GM19099 (cell line): ENCODE data around the gene PIK3CB.
A peak's percentile ranks its signal among the peaks of the same experiment; 100 is the strongest.

Source experiments
- POLR2A ChIP-seq: IDR thresholded peaks from 3 replicates; pipeline ENCODE4 v1.6.1; 2011; ENCODE audit warnings: low read depth; ENCODE audit not compliant: insufficient read length; ENCODE audit errors: extremely low read depth

The PIK3CB gene

DNA sequence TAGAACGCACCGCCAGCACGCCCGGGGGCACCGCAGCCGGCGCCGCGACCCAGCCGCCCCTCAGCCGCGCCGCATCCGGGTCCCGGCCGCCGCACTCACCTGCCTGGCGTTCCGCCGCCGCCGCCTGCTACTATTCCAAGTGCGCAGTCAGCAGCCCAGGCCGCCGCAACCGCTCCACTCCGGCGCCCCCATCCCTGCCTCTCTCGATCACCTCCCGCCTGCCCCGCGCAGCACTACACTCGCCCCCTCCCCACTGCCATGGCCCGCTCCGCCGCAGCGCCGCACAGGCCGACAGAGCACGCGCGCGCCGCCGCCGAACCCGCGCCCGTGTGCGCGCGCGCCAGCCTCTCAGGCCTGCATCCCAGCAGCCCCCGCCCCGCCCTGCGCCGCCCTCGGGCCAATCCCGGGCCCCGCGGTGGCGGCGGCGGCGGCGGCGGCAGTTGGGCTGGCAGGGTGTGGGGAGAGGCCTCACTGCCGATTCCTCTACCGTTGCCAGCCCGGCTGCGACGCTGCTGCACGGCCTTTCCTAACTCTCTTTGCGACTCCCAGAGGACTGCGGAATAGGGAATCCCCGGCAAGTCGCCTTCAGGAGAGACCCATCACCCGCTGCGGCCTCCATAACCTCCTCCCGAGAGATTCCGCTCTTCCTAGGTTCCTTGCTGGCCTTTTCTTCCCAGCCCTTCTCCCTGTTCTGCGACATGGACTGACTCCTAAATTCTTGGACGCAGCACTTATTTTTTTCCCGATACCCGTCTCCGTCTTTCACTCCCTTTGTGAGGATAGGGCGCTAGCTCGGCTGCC is at the start of gene PIK3CB:
PIK3CB (minus strand) TSS at position 333 of the 801 bp plus-strand sequence. CDS start 75,585 bp downstream, outside the sequence.
- TF ChIP-seq POLR2A, result peak; percentile 89

DNA sequence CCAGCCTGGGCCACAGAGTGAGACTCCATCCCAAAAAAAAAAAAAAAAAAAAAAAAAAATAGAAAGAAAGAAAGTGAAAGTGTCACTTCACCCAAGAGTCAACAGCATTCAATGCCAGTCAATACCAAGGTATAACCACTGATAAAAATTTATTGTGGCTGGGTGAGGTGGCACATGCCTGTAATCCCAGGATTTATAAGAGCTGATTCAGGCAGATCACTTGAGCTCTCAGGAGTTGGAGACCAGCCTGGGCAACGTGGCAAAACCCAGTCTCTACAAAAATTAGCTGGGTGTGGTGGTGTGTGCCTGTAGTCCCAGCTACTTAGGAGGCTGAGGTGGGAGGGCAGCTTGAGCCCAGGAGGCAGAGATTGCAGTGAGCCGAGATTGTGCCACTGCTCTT is 46.5 kb upstream of the PIK3CB start:
- no peak for TF ChIP-seq POLR2A

GRCh38 chr3:138879541-138880380 is 45.0 kb upstream of the PIK3CB start:
- TF ChIP-seq POLR2A, result no peak

DNA sequence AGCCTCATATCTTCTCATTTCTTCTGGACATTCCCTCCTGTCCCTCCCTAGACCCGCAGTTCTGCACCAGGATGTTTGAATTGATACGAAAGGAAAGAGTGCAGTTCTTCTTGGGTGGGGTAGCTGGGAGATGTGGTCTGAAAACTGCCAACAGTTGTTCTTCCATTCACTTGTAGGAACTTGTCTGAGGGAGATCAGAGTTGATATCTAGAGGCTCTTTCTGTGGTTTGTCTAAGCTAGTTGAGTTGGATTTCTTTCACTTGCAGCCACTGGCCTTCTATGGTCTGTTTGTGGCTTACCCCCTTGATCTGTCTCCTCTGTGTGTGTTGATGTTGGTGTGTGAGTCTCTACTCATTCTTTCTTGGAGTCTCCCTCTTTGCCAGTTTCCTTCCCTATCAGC is 42.5 kb upstream of the PIK3CB start:
- TF ChIP-seq POLR2A, result no peak

- TF ChIP-seq POLR2A, result no peak
Measured at GRCh38 chr3:138875754-138876664, 41.3 kb upstream of the PIK3CB start.

- TF ChIP-seq POLR2A, result no peak
Measured at GRCh38 chr3:138875096-138875753, 40.5 kb upstream of the PIK3CB start.

DNA sequence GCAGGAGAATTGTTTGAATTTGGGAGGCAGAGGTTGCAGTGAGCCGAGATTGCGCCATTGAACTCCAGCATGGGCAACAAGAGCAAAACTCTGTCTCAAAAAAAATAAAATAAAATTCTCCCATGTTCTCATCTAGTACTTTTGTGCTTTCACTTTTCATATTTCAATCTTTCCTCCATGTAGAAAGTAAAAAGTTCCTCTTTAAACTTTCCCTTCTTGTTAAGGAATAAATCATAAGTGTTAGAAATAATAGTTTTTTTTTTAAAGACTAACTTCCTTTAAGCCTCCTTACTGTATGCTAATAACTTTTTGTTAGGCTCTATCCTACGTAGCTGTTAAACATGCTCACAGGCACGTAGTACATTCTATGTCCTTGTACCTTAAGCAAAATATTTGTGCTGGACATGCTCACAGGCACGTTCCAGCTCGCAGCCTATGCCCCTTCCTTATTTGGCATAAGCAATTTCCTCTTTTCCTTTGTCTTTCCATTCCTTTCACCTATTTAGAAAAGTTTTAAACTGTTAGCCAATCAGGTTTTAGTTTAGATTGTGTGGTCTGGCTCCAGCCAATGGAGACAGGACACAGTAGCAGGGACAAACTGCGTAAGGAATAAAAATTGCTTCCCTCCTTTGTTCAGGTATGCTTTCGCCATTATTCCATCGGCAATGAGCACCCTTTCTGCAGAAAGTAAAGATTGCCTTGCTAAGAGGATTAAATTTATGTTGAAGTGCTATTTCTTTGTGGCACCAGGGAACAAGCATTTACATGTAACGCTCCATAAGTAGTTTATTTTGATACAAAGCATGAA is 38.9 kb upstream of the PIK3CB start:
- TF ChIP-seq POLR2A, result no peak

- no peak for TF ChIP-seq POLR2A
Measured at GRCh38 chr3:138872632-138873031, 37.9 kb upstream of the PIK3CB start.

DNA sequence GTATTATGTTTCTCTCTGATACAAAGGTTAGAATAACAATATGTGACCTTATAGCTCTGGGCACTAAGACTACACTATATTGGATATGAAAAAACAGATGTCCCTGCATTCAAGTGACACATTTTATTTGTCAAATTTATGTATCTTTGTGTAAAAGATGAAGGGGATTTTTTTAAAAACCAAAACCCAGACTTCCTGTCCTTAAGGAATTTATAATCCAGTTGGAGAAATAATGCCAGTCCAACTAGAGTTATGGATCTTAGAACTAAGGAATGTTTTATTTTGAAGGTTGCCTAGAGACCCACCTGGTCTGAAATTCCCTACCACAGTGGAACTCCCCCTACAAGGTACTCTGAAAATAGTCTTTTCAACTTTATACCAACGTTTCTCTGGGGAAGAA is 33.3 kb upstream of the PIK3CB start:
- no peak for TF ChIP-seq POLR2A

DNA sequence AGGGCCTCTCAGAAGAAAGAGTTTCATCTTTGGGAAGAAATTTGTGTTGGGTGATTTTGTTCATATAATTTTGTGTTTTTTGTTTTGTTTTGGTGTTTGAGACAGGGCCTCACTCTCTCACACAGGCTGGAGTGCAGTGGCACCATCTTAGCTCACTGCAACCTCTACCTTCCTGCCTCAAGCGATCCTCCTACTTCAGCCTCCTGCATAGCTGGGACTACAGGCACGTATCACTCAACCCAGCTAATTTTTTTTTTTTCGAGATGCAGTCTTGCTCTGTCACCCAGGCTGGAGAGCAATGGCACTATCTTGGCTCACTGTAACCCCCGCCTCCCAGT is 29.0 kb upstream of the PIK3CB start:
- TF ChIP-seq POLR2A, result no peak

- TF ChIP-seq POLR2A, result no peak
Measured at GRCh38 chr3:138862924-138863775, 28.4 kb upstream of the PIK3CB start.

DNA sequence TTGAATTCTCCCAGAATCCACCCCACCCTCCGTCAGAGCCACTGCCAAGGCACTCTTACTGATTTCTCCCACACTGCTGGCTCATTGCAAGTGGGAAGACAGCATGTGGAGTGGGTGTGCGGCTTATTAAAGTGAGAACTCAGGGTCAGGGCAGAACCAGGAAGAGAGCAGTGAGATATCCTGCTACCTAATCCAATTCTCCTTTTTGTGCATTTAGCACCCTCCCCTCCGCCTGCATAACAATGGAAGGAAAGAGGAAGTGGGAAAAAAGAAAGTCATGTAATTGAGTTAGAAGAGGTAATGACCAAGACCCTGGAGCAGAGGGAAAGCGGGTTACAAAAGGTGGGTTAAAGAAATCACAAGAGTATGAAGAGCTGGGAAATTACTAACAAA is 27.8 kb upstream of the PIK3CB start:
- no peak for TF ChIP-seq POLR2A

DNA sequence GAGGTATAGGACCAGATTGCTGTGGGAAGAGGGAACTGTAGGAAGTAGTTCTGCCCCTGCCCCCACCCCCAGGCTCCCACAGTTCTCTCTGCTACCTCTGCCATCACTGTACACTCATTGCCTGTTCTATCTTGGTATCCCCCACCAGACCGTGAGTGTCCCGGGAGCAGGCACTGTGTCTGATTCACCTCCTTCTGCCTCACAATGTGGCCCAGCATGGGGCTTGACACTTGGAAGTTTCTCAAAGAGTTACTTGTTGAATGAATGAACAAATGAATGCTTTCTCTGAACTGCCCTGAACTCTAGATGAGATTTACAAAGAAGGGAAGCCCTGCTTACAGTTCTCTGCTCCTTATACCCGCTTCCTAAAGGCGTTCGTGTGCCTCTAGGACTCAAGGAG is 27.1 kb upstream of the PIK3CB start:
- TF ChIP-seq POLR2A, result no peak

DNA sequence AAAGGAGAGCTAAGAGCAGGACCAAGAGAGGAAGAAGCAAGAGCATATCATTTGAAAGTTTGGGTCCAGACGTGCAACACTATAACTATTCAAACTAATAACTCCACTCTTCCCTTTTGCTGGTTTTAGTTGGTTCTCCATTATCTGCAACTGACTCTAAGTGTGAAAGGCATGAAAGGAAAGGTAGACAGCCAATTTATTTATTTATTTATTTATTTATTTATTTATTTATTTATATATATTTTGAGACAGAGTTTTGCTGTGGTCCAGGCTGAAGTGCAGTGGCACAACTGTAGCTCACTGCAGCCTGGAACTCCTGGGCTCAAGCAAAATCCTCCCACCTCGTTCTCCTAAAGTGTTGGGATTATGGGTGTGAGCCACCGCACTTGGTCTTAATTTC is 22.1 kb upstream of the PIK3CB start:
- TF ChIP-seq POLR2A, result no peak

- no peak for TF ChIP-seq POLR2A
Measured at GRCh38 chr3:138854940-138855339, 20.2 kb upstream of the PIK3CB start.
